Activated CD8-positive, alpha-beta T cell treated with anti-CD3 and anti-CD28 coated beads, Interleukin-2, amount 10 ng/mL, durations not matched to agents 7 days and 5 days (primary cell): ENCODE measurements around the gene FAHD1. TPM values are rescaled to one million over a fixed set of nuclear protein-coding genes. Genes with fewer than 3 reads are reported as not detected.

Experiments
- ATAC-seq: fragments of 150-1000 bp; cut with Tn5 transposase; one replicate; pipeline ENCODE4 v1.10.0; 2021; ENCODE audit warnings: moderate library complexity
- CTCF ChIA-PET: fragments of 350-600 bp; sonication (Branson Sonifier 250); formaldehyde crosslinking; loops from one replicate; lab custom pipeline; 2021; ENCODE audit warnings: antibody characterized with exemption; lab: Charles Lee
- POLR2A ChIA-PET: fragments of 350-600 bp; sonication (Branson Sonifier 250); formaldehyde crosslinking; loops from one replicate; lab custom pipeline; 2021; ENCODE audit warnings: antibody characterized with exemption; lab: Charles Lee
- DNase-seq: peaks from one replicate; pipeline ENCODE4 v3.0.0-alpha.2; 2020
- H3K27ac Mint-ChIP-seq: one replicate; pipeline ENCODE4 v1.8.0; 2021; ENCODE audit warnings: mild to moderate bottlenecking, mixed read lengths
- H3K27me3 Mint-ChIP-seq: one replicate; pipeline ENCODE4 v1.8.0; 2021; ENCODE audit warnings: low read depth, mixed read lengths
- H3K36me3 Mint-ChIP-seq: one replicate; pipeline ENCODE4 v1.8.0; 2021; ENCODE audit warnings: low read depth, mixed read lengths
- H3K4me1 Mint-ChIP-seq: one replicate; pipeline ENCODE4 v1.8.0; 2021; ENCODE audit warnings: low read depth, mixed read lengths
- H3K4me3 Mint-ChIP-seq: one replicate; pipeline ENCODE4 v1.8.0; 2021; ENCODE audit warnings: mild to moderate bottlenecking, mixed read lengths
- H3K9me3 Mint-ChIP-seq: one replicate; pipeline ENCODE4 v1.8.0; 2022; ENCODE audit warnings: mixed read lengths; ENCODE audit not compliant: insufficient read depth
- total RNA-seq, 2 experiments: library from RNA; stranded (reverse); gene quantifications; one replicate each; pipeline ENCODE4 v1.2.3, GENCODE V29; 2021

The FAHD1 gene
- total RNA-seq, 2 experiments from 2014 or later = 14.5 to 14.6 TPM

DNA sequence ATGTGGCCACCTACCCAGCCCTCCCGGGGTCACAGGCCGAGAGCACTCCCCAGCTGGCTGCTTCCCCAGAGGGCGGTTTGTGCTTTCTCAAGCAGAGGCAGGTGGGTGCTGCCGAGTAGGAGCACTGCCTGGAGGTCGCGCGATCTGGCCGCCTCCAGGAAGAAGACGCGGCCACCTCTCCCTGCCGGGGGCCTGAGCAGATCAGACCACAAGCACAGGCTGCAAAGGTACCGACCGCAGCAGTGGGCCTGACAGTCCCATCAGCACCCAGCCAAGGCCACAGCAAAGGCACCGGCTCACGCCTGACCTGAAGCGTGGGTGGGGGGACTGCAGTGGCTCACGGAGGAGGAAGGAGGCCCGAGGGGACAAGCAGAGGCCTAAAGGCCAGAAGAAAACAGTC is 18.3 kb upstream of the FAHD1 start:
- CTCF ChIA-PET = no interaction called here
- Mint-ChIP-seq H3K9me3 (no peaks in the 10 kb centered on the region), H3K4me3 (no peak overlapping the region), H3K27ac (no peak overlapping the region), H3K36me3 (peaks cover 28% of the 10 kb centered on the region), H3K27me3 (no peaks in the 10 kb centered on the region), H3K4me1 (peaks cover 5% of the 10 kb centered on the region)
- ATAC-seq (no peak), DNase-seq (no peak)
- POLR2A ChIA-PET = interaction anchor here (0.5 kb wide), 1 partner anchor 388 kb away, joined by 3 read pairs; the partner anchor contains the start of gene UQCC4

GRCh38 chr16:1809281-1809801 is 17.7 kb upstream of the FAHD1 start:
- no peak overlapping the region for H3K27ac Mint-ChIP-seq
- peaks cover 30% of the 10 kb centered on the region for H3K36me3 Mint-ChIP-seq
- ChIA-PET CTCF (no interaction called here), POLR2A (interaction anchor here (0.5 kb wide), 1 partner anchor 389 kb away, joined by 3 read pairs; the partner anchor contains the start of gene UQCC4)
- no peak overlapping the region for H3K4me3 Mint-ChIP-seq
- no peaks in the 10 kb centered on the region for H3K27me3 Mint-ChIP-seq
- DNase-seq = no peak
- H3K4me1 Mint-ChIP-seq = peaks cover 5% of the 10 kb centered on the region
- no peak for ATAC-seq
- no peaks in the 10 kb centered on the region for H3K9me3 Mint-ChIP-seq

DNA sequence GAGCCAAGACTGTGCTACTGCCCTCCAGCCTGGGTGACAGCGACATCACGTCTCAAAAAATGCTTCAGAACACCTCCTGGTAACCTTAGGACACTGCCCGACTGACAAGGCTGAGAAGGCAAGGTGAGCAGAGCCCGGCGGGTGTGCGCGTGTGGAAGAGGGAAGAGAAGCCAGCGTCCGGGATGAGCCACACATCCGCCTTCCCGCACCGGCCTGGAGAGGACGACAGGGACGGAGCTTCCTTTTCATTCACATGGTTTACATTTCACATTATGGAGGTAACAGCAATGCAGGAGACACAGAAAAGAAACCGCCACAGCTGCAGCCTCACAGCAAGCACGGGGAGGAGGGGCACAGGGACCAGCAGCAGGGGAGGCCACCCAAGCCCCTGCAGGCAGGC is 16.9 kb upstream of the FAHD1 start:
- POLR2A ChIA-PET = no interaction called here
- ATAC-seq = no peak
- Mint-ChIP-seq H3K27ac (no peak overlapping the region), H3K27me3 (no peaks in the 10 kb centered on the region), H3K9me3 (no peaks in the 10 kb centered on the region), H3K36me3 (peaks cover 33% of the 10 kb centered on the region), H3K4me1 (peaks cover 5% of the 10 kb centered on the region), H3K4me3 (no peak overlapping the region)
- DNase-seq = no peak
- CTCF ChIA-PET = no interaction called here

DNA sequence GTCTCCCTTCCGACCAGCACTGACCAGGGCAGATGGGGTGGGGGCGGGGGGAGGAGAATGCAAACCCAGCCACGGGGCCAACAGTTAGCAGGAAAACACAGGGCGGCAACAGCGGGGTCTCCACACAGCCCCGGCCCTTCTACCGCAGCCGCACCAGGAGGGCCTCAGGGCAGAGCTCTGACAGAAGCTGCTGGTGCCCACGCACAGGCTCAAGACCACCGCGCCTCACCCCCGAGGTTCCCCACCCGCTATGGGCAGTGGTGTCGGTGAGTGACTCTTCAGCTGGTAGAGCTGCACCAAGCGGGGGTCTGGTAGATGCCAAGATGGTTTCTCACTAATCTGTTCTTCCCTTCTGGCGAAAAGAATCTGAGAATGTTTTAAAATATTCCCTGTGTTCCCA is 16.5 kb upstream of the FAHD1 start:
- ChIA-PET CTCF (interaction anchor here (1.4 kb wide), 1 partner anchor 14 kb away, joined by 3 read pairs; no protein-coding TSS in a partner anchor), POLR2A (no interaction called here)
- no peaks in the 10 kb centered on the region for H3K27me3 Mint-ChIP-seq
- DNase-seq (no peak), ATAC-seq (no peak)
- H3K36me3 Mint-ChIP-seq = peaks cover 35% of the 10 kb centered on the region
- no peak overlapping the region for H3K27ac Mint-ChIP-seq
- no peaks in the 10 kb centered on the region for H3K9me3 Mint-ChIP-seq
- no peak overlapping the region for H3K4me3 Mint-ChIP-seq
- H3K4me1 Mint-ChIP-seq = peaks cover 5% of the 10 kb centered on the region

DNA sequence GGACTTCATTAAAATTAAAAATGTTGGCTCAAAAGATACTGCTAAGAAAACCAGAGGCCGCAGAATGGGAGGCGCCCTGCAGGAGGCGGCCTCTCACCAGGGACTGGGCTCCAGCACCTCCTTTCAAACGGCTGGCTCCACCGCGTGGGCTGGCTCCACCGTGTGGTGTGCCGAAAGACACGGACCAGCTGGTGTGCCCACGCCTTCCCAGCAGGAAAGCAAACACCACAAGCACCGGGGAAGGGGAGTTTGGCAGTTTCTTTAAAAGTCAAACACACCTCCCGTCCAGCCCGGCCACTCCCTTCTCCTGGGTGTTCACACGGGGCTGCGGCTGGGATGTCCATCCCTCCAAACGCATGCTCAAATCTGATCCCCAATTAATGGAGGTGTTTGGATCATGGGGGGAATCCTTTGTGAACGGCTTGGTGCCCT is 14.3 kb upstream of the FAHD1 start:
- POLR2A ChIA-PET = no interaction called here
- CTCF ChIA-PET = interaction anchor here (1.2 to 2.0 kb wide), 4 partner anchors 11 to 115 kb away, joined by 3 to 7 read pairs (median 4); partner anchors contain the start of genes NUBP2 and SPSB3
- H3K4me1 Mint-ChIP-seq = peaks cover 5% of the 10 kb centered on the region
- H3K4me3 Mint-ChIP-seq = no peak overlapping the region
- H3K27ac Mint-ChIP-seq = peak overlapping the region; percentile 50
- ATAC-seq (peak; percentile 78), DNase-seq (peak; percentile 61)
- no peaks in the 10 kb centered on the region for H3K27me3 Mint-ChIP-seq
- H3K36me3 Mint-ChIP-seq = peaks cover 26% of the 10 kb centered on the region
- H3K9me3 Mint-ChIP-seq = no peaks in the 10 kb centered on the region

- H3K36me3 Mint-ChIP-seq = peaks cover 24% of the 10 kb centered on the region
- H3K27ac Mint-ChIP-seq = no peak overlapping the region
- H3K4me3 Mint-ChIP-seq = no peak overlapping the region
- no peak for DNase-seq
- no peaks in the 10 kb centered on the region for H3K27me3 Mint-ChIP-seq
- no peak for ATAC-seq
- H3K9me3 Mint-ChIP-seq = no peaks in the 10 kb centered on the region
- ChIA-PET CTCF (no interaction called here), POLR2A (no interaction called here)
- H3K4me1 Mint-ChIP-seq = peaks cover 5% of the 10 kb centered on the region
These were observed 11.5 kb upstream of the FAHD1 start for GRCh38 chr16:1815461-1815860.

- no peak overlapping the region for H3K4me3 Mint-ChIP-seq
- peaks cover 5% of the 10 kb centered on the region for H3K4me1 Mint-ChIP-seq
- CTCF ChIA-PET = no interaction called here
- H3K9me3 Mint-ChIP-seq = no peaks in the 10 kb centered on the region
- DNase-seq = no peak
- H3K27ac Mint-ChIP-seq = no peak overlapping the region
- H3K27me3 Mint-ChIP-seq = no peaks in the 10 kb centered on the region
- H3K36me3 Mint-ChIP-seq = peaks cover 22% of the 10 kb centered on the region
- POLR2A ChIA-PET = interaction anchor here (1.2 kb wide), 1 partner anchor 34 kb away, joined by 3 read pairs; the partner anchor contains the start of genes NUBP2 and SPSB3
- no peak for ATAC-seq
These were observed 10.4 kb upstream of the FAHD1 start for GRCh38 chr16:1816396-1817275.

- Mint-ChIP-seq H3K9me3 (no peaks in the 10 kb centered on the region), H3K27me3 (no peaks in the 10 kb centered on the region), H3K36me3 (peaks cover 22% of the 10 kb centered on the region), H3K4me1 (peaks cover 5% of the 10 kb centered on the region), H3K4me3 (no peak overlapping the region), H3K27ac (no peak overlapping the region)
- ATAC-seq (no peak), DNase-seq (no peak)
- ChIA-PET POLR2A (interaction anchor here (1.2 kb wide), 1 partner anchor 34 kb away, joined by 3 read pairs; the partner anchor contains the start of genes NUBP2 and SPSB3), CTCF (no interaction called here)
These were observed 9.8 kb upstream of the FAHD1 start for GRCh38 chr16:1817276-1817589.

DNA sequence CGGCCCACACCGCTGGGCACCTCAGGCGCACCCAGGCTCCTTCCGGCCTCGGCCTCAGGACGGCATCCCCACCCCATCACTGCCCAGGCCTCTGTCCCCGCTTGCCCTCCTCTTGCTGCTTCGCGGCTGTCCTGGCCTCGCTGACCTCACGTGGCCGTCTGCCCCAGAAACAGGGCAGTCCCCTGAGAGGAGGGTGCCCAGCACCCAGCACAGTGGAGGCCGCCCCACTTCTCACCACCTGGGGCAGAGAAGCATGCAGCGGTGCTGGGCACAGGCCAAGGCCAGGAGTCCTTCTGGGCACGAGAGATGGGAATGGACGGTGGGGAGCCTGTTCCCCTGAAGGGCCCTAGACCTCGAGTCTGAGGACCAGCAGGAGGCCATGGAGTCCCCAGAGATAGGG is 9.3 kb upstream of the FAHD1 start:
- H3K27ac Mint-ChIP-seq = no peak overlapping the region
- no peaks in the 10 kb centered on the region for H3K9me3 Mint-ChIP-seq
- H3K36me3 Mint-ChIP-seq = peaks cover 22% of the 10 kb centered on the region
- H3K4me3 Mint-ChIP-seq = no peak overlapping the region
- ATAC-seq (no peak), DNase-seq (no peak)
- peaks cover 5% of the 10 kb centered on the region for H3K4me1 Mint-ChIP-seq
- CTCF ChIA-PET = no interaction called here
- POLR2A ChIA-PET = interaction anchor here (1.2 kb wide), 1 partner anchor 35 kb away, joined by 3 read pairs; the partner anchor contains the start of genes NUBP2 and SPSB3
- no peaks in the 10 kb centered on the region for H3K27me3 Mint-ChIP-seq

- Mint-ChIP-seq H3K36me3 (peaks cover 19% of the 10 kb centered on the region), H3K9me3 (no peaks in the 10 kb centered on the region), H3K4me1 (no peaks in the 10 kb centered on the region), H3K27me3 (no peaks in the 10 kb centered on the region), H3K4me3 (no peak overlapping the region), H3K27ac (no peak overlapping the region)
- no peak for DNase-seq
- POLR2A ChIA-PET = no interaction called here
- CTCF ChIA-PET = no interaction called here
- no peak for ATAC-seq
These were observed 8.7 kb upstream of the FAHD1 start for GRCh38 chr16:1818204-1818872.

DNA sequence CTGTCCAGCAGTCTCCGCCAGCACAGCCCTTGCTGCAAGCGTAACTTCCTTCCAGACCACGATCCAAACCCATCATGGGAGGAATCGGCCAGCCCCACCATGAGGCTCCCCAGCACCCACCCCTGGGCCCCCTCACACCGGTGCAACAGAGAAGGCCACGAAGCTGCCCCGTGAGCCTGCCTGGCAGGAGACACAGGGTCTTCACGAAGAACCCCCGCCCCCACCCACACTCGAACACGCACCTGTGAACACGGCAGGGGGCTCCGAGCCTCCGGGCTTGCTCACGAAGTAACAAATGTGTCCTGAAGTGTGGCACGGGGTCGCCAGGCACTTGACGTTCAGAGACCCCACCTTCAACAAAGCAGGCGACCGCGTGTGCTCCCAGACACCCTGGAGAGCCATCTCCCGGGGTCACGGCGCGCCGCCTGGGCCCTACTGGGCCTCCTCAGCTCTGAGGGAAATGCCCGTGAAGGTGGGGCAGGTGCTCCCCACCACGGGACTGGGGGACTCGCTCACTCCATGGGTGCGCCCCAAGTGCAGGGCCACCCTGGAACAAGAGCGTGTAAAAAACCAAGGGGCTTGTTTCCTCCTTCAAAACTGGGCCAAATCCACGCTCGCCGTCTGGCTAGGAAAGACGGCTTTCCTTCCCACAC is 8.0 kb upstream of the FAHD1 start:
- Mint-ChIP-seq H3K27ac (no peak overlapping the region), H3K36me3 (peaks cover 14% of the 10 kb centered on the region), H3K9me3 (no peaks in the 10 kb centered on the region), H3K4me1 (peaks cover 3% of the 10 kb centered on the region), H3K4me3 (no peak overlapping the region), H3K27me3 (no peaks in the 10 kb centered on the region)
- ChIA-PET CTCF (no interaction called here), POLR2A (no interaction called here)
- DNase-seq (no peak), ATAC-seq (no peak)
